ENCODE data around the gene PPP2R5B.

Gene PPP2R5B

DNA sequence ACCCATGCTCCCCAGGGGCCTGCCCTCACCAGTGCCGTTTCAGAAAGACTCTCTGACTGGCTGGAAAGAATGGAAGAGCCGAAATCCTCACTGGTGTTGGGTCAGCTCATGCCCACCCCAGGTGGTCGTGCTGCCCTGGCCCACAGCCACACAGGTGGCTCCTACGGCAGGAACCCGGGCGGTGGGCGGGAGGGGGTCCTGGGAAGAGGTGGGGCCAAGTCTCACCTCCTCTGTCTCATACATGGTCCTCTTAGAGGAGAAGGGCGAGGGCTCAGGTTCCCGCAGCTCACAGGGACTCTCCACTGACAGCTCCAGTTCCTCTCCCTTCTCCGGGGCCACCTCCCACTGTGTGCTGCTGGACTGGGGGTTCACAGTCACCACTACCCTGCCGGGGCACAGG, 15.7 kb upstream of the PPP2R5B start:
- FAIRE-seq, result no peak

DNA sequence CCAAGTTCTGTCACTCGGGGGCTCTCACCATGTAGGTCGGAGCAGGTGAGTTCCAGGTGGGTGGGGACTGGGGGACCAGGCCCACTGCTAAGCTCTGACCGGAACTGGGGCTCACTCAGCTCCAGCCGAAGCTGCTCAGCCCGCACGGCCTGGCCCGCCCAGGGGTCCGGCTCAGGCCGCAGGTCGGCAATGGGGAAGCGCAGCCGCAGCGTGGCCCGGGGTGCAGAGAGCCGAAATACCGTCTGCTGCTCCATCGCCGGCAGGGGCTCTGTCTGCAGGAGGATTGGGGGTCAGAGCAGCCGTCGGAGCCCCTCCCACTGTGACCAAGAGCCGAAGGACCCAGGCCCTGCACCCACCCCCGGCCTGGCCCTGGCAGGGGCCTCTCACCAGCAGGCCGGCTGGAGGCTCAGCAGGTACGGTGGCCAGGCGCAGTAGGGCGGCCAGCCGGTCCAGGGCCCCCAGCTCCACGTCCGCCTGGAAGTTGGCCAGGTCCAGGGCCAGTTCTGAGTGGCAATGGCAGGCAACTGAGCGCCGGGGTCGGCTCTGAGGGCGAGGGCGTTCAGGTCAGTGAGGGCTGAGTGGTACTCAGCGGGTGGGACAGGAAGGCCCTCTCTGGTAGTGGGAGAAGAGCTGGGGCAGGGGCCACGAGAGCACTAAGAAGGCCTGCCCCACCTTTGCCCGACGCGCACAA, 14.7 kb upstream of the PPP2R5B start:
- no peak for FAIRE-seq

DNA sequence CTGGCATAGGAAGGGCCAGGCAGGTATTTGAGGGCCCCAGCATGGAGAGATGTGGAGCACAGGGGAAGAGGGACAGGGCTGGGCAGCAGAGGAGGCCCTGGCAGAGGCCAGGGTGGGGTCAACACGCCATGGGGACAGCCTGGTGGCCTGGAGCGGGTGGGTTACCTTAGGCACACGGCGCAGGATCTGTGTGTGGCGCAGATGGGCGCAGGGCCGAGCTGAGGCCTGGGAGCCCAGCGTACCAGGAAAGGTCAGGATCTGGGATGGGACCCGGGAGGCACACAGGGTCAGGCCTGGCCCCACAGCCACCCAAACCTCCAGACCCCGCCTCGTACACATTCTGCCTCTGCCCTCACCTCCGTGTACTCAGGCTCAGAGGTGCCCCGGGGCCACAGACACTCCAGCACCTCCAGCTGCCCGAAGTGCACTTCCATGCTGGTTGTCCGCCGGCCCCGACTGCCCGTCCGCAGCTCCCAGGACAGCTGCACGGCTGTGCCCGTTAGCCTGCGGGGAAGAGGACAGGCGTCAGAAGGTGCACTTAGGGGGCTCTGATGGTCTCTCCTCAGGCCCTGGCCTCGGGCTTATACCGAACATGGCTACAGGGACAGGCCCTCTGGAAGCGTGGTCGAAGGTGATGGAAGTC, 13.9 kb upstream of the PPP2R5B start:
- no peak for FAIRE-seq

GRCh38 chr11:64911142-64911541, 13.3 kb upstream of the PPP2R5B start:
- FAIRE-seq, result no peak

DNA sequence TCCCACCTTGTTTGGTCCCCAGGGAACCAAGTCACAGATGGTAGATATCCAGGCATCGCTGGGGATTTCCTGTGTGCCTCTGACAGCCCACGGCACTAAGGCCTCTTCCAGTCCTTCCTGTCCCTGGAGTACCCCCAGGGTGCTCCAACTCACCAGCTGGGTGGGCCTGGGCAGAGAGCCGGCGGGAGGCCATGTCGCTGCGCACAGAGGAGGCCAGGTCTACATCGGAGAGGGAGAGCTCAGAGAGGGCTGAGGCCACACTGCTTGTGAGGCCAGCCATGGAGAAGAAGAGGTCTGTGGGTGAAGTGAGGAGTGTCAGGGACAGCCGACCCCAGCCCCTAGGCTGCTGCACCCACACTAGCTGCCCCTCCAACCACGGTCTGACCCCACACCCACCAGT, 12.8 kb upstream of the PPP2R5B start:
- FAIRE-seq, result no peak

DNA sequence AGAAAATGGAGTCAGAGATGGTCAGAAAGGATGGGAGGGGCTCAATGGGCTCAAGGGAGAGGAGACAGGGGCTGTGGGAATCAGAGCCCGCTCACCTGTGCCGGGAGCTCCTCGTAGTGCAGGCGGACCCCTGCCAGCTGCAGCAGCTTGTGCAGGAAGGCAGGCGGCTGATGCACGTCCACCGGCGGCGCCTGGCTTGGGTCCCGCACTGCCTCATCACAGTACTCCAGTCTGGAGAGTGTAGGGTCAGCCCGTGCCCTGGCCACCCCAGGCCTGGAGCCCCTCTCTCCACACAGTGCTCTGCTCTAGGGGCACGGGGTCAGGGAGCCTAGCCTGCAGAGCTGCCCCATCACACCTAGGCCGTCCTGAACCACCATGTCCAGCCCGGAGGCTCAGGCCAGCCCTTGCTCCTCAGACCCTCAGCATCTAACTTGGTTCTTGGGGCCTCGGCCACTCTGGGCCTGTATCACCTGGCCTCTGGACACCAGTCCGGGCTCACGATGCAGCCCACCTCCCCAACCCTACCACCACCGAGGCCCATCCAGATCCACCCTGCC, 11.2 kb upstream of the PPP2R5B start:
- FAIRE-seq, result no peak

DNA sequence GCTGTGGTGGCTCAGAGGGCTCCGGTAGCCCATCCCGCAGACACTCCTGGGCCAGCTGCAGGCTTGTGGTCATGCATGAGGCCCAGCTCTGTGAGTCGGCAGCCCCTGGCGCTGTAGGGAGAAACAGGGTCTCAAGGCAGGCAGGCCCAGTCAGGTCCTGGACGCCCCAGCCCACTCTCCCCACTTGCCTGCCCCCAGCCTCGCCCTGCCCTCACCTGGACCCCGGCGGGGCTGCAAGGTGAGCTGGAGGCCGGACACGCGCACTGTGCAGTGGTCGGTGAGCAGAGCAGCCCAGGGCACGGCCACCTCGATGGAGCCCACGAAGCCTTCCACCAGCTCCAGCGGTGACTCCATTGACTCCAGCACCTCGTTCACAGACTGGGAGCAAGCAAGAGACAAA, 10.4 kb upstream of the PPP2R5B start:
- no peak for FAIRE-seq

GRCh38 chr11:64915376-64915887, 9.1 kb upstream of the PPP2R5B start:
- FAIRE-seq, result no peak

DNA sequence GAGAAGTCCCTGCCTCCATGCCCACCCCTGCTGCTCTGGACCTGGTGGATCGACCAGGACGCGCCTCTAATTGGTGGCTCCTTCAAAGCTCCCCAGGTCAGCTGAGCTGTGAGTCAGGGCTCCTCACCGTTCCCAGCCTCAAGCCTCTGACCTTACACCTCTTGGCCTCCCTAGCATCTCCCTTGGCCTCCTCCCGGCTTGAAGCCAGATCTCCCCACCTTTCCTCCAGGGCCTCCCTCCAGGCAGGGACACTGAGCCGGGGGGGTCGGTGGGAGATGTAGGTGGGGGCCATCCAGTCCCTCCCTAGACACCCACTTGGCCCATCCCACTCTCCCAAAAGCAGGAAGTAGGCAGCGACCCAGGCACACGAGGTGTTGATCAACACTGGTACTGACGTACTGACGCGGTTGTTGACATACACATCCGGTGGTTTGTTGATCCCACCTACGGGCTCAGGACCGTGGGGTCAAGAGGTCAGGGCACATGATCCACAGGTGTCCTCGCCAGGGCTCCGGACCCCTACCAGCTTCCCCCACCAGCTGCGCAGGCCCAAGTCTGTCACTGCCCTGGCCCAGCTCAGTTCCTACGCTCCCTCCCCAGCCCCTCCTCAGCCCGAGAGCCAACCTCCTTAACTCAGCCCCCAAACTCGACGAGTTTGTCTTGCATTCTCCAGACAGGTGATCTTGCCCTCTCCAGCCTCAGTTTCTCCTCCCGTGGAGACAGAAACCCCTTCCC, 8.3 kb upstream of the PPP2R5B start:
- no peak for FAIRE-seq

- FAIRE-seq, result peak; percentile 93
These were observed 7.5 kb upstream of the PPP2R5B start, which contains the start of gene ATG2A for GRCh38 chr11:64916775-64917662. Gene ATG2A, minus strand, starts transcription at chr11:64917209. Its CDS starts 74 bp downstream, at chr11:64917135.

DNA sequence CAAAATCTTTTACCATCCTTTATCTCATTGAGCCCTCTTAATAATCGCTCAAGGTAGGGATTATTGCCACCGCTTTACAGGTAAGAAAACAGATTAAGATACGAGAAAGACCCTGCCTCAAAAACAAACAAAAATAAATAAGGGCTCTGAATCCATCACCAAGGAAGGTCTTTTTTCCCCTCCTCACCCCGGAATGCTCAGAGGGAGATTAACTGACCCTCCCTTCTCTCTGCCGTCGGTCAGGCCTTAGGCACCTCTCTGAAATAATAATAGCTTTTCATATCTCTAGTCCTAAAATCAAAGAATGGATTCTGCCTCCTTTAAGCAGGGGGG, 6.9 kb upstream of the PPP2R5B start:
- FAIRE-seq, result no peak

GRCh38 chr11:64918017-64918416, 6.5 kb upstream of the PPP2R5B start:
- no peak for FAIRE-seq

DNA sequence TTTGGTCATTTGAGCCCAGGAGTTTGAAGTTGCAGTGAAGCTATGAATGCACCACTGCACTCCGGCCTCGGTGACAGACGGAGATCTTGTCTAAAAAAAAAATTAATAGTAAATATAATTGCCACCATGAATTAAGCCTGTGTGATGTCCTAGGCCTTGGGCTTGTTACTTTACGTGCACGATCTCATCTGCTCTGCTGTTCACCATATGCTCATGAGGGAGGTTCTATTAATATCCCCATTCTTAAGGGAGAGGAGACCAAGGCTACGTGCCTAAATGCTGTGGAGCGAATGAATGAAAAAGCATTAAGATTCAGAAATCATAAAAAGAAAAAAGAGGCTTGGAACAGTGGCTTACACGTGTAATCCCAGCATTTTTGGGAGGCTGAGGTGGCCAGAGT, 4.9 kb upstream of the PPP2R5B start:
- no peak for FAIRE-seq

DNA sequence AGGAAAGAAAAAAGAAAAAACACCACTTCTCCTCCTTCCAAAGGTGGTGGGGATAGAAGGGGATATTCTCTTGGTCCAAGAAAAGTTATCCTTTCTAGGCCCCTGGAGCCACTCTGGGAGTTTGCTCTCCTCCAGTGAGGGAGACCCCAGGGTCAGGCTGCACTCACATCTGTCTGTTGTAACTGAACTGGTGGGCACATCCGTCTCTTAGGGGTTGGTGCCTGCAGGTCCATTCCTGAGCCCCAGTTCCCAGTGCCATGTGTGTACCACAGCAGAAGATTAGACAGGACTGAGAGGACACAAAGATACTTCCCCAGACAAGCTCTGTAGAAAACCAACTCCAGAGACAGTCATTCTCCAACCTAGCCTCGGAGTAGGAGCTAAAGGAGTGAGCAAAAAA, 4.4 kb upstream of the PPP2R5B start:
- no peak for FAIRE-seq

DNA sequence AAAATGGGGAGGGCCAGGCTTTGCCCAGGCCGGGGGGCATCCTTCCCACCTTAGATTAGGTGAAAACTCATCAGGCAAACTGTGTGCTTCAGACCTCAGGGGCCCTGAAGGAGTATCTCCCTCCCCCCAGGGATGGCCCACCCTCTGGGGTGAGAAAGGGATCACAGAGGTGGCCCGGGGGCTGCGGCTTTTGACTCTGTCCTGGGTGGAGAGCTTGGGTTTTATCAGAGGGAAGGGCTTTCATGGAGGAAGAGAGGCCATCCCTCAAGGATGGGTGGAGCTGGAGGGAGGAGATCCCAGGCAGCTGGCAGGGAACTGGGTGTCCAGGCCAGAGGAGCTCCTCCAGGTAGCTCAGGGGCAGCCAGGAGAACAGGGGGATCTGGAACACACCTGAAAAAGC, 3.1 kb upstream of the PPP2R5B start:
- no peak for FAIRE-seq

DNA sequence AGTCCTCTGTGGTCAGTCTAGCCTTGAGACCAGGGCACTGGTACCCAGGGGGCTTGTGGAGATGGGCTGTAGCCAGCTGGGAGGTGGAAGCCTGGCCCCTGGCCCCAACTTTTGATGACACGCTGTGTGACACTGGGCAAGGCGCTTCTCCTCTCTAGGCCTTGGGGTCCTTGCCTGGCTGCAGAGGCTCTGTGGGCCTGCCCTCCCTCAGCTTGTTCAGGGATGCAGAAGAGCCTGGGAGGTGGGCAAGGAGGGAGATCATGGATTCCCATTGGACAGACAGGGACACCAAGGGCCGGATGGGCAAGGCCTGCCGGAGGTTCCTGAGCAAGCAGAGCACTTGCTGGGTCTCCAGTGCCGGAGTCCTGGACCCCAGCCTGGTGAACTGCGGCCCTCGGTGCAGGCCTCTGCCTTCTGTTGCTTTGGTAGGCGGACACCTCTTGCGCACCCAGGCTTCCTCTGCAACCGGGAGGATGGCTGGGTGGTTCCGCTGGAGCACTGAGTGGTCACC, 1.3 kb upstream of the PPP2R5B start:
- FAIRE-seq, result no peak

- FAIRE-seq, result no peak
These were observed 408 bp downstream of the PPP2R5B start for GRCh38 chr11:64924910-64925284.

- FAIRE-seq, result no peak
These were observed 1.3 kb downstream of the PPP2R5B start for GRCh38 chr11:64925536-64926436.

GRCh38 chr11:64926689-64927088, 2.2 kb downstream of the PPP2R5B start:
- FAIRE-seq, result no peak

- FAIRE-seq, result no peak
These were observed 4.5 kb downstream of the PPP2R5B start for GRCh38 chr11:64928957-64929356.

GRCh38 chr11:64929625-64930024, 5.1 kb downstream of the PPP2R5B start:
- no peak for FAIRE-seq
